GM10248 (cell line): ENCODE results near the gene HYAL1.
A peak's percentile ranks its signal among the peaks of the same experiment; 100 is the strongest.

ENCODE experiments used
- CTCF ChIA-PET: fragments of 300-600 bp; sonication (Branson Sonifier 250); formaldehyde crosslinking; extraction: SDS; loops from one replicate; lab custom pipeline; 2021; ENCODE audit warnings: antibody characterized with exemption; lab: Yijun Ruan, JAX
- POLR2A ChIA-PET: fragments of 350-650 bp; sonication (Branson Sonifier 250); formaldehyde crosslinking; extraction: SDS; loops from one replicate; lab custom pipeline; 2020; ENCODE audit warnings: antibody characterized with exemption; lab: Yijun Ruan, JAX
- DNase-seq: peaks from one replicate; pipeline ENCODE4 v3.0.0; 2012; ENCODE audit errors: extremely low spot score
- TF ChIP-seq, protein P1 (sequence below): IDR thresholded peaks from 2 replicates; pipeline ENCODE4 v1.5.1; 2012; ENCODE audit warnings: mild to moderate bottlenecking, low read depth; ENCODE audit errors: extremely low read depth, missing control alignments, control extremely low read depth

Gene HYAL1

DNA sequence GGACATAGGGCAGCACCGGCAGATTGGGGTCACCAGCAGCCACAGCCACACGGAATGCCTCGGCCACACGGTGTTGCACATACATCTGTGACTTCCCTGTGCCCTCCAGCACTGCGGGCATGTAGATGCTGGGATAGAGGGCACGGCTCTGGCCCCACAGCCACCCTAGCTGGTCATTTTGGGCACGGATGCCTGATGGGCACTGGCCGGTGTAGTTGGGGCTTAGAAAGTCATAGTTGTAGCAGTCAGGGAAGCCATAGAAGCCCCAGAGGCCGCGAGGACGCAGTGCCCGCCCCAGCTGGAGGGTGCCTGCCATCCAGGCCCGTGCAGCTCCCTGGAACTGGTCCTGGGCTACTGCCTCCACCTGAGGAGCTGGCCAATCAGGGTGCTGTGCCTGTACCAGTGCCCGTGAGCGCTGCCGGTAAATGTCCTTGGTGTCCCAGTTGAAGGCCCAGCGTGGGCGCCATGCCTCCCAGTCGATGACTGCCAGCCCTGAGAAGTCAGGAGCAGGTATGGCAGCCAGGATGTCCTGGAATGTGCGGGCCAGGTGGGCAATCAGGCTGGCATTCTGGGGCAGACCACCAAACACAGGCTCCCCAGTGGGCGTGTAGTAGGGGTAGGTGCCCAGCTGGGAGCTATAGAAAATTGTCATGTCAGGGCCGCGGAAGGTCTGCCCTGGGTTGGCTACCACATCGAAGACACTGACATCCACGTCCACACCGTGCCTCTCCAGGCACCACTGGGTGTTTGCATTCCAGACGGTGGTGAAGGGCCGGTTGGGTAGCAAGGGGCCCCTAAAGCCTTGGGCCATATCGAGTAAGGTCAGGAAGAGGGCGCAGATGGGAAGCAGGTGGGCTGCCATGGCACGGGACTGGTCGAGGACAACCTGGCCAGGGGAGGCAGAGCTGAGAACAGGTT is 1.0 kb downstream of the HYAL1 start:
- POLR2A ChIA-PET = interaction anchor here (0.6 kb wide), 1 partner anchor 26 kb away, joined by 4 read pairs; no protein-coding TSS in a partner anchor
- no peak for DNase-seq
- CTCF ChIA-PET = interaction anchor here (1.3 to 1.5 kb wide), 3 partner anchors 16 to 23 kb away, joined by 3 to 4 read pairs (median 3); partner anchors contain the start of genes HYAL2 and LSMEM2
- TF ChIP-seq, protein P1, sequence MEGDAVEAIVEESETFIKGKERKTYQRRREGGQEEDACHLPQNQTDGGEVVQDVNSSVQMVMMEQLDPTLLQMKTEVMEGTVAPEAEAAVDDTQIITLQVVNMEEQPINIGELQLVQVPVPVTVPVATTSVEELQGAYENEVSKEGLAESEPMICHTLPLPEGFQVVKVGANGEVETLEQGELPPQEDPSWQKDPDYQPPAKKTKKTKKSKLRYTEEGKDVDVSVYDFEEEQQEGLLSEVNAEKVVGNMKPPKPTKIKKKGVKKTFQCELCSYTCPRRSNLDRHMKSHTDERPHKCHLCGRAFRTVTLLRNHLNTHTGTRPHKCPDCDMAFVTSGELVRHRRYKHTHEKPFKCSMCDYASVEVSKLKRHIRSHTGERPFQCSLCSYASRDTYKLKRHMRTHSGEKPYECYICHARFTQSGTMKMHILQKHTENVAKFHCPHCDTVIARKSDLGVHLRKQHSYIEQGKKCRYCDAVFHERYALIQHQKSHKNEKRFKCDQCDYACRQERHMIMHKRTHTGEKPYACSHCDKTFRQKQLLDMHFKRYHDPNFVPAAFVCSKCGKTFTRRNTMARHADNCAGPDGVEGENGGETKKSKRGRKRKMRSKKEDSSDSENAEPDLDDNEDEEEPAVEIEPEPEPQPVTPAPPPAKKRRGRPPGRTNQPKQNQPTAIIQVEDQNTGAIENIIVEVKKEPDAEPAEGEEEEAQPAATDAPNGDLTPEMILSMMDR = no peak

DNA sequence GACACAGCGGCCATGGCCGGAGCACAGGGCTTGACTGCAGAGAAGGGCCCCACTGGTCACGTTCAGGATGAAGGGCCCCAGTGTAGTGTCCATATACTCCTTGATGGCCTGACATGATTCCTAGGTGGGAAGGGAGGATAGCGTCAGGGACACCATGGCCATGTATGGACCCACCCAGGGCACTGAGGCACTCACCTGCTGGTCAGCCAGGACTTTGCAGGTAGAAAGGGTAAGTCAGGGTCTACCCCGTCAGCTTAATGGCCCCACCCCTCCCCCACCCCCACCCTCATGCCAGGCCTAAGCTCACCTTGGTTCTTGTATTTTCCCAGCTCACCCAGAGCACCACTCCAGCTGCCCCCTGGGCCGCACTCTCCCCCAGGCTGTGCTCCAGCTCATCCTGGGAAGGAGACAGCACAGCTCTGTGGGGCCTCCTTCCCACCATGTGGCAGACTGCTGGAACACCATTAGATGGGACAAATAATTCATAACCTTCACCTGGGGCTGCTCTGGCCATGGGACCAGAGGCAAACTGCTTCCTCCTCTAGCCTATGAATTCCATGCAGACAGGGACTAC is 2.6 kb downstream of the HYAL1 start:
- CTCF ChIA-PET = interaction anchor here (1.0 kb wide), 1 partner anchor 23 kb away, joined by 5 read pairs; no protein-coding TSS in a partner anchor
- no peak for DNase-seq
- POLR2A ChIA-PET = no interaction called here
- TF ChIP-seq, protein P1 = no peak

- CTCF ChIA-PET = interaction anchor here (0.8 to 3.5 kb wide), 11 partner anchors 13 to 53 kb away, joined by 3 to 23 read pairs (median 5); no protein-coding TSS in a partner anchor
- POLR2A ChIA-PET = interaction anchor here (0.6 to 2.2 kb wide), 9 partner anchors 18 to 445 kb away, joined by 3 to 13 read pairs (median 4); partner anchors contain the start of gene GNAI2
- TF ChIP-seq, protein P1 = no peak
These were observed 3.3 kb downstream of the HYAL1 start for GRCh38 chr3:50299929-50300680.

GRCh38 chr3:50299638-50299928 is 3.8 kb downstream of the HYAL1 start:
- CTCF ChIA-PET = interaction anchor here (0.8 to 3.5 kb wide), 12 partner anchors 12 to 71 kb away, joined by 3 to 23 read pairs (median 4); no protein-coding TSS in a partner anchor

More at GRCh38 chr3:50299929-50300680, 3.3 kb downstream of the HYAL1 start:
- DNase-seq = no peak

DNA sequence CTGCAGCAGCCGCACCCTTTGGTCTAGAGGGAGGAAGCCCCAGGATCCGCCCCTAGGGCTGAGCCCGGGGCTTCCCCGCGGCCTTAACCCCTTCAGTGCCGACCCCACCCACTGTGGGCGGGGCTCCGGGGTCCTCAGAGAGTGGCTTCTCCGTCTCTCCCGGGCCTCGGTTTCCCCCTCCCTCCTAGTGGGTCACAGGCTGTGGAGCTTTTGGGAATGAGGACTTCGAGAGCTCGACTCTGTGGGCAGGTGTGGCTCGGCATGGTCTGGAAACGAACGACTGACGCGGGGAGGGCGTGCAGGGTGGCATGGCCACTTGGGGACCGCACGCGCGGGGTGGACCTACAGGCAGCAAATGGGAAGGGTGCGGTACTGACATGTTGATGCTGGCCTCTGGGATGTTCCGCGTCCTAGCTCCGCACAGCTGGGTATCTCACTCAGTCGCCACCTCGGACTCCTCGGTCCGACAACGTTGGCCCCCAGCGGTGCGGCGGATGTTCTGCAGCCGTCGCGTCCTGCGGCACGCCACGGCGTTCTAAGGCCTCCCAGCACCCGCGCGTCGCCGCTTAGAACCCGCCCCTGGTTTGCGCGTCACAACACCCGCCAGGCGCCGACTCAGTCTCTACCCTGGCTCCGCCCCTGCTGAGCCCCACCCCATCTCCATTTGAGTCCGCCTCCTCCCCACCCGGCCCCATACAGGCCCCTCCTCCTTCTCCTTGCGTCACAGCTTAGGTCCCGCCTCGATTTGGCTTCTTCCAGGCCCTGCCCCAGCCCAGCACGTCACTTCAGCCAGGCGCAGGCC is 4.3 kb downstream of the HYAL1 start, which contains the start of the genes HYAL3 and NAA80:
TSS of gene HYAL3 (minus strand) at position 570 of the 802 bp plus-strand sequence. CDS start 3,803 bp downstream, outside the sequence.
TSS of gene NAA80 (minus strand) at position 570 of the 802 bp plus-strand sequence. CDS start 1,942 bp downstream, outside the sequence.
- POLR2A ChIA-PET = interaction anchor here (0.6 to 2.2 kb wide), 9 partner anchors 19 to 1201 kb away, joined by 3 to 13 read pairs (median 5); partner anchors contain the start of gene GNAI2
- TF ChIP-seq, protein P1 = peak; percentile 22
- CTCF ChIA-PET = interaction anchor here (0.8 to 3.5 kb wide), 16 partner anchors 10 to 71 kb away, joined by 3 to 23 read pairs (median 4); no protein-coding TSS in a partner anchor
- DNase-seq = peak; percentile 99

More at GRCh38 chr3:50299638-50299928, 3.8 kb downstream of the HYAL1 start:
- no peak for DNase-seq
- TF ChIP-seq, protein P1 = no peak
- POLR2A ChIA-PET = interaction anchor here (0.6 to 2.2 kb wide), 10 partner anchors 18 to 1201 kb away, joined by 3 to 13 read pairs (median 4); partner anchors contain the start of gene GNAI2
